GM19372 (cell line): Measurements from ENCODE around the gene SLC51B.
"Not testable (repeated sequence)": the region's sequence is repeated elsewhere in the genome, so short reads cannot be mapped to it uniquely, and the experiment has no call there.

Experiments used
- ATAC-seq: cut with Tn5 transposase; IDR thresholded peaks from one replicate; pipeline ENCODE4 v1.9.1; 2021; ENCODE audit warnings: mild to moderate bottlenecking, low read depth, moderate library complexity; ENCODE audit not compliant: unreplicated experiment

SLC51B gene

DNA sequence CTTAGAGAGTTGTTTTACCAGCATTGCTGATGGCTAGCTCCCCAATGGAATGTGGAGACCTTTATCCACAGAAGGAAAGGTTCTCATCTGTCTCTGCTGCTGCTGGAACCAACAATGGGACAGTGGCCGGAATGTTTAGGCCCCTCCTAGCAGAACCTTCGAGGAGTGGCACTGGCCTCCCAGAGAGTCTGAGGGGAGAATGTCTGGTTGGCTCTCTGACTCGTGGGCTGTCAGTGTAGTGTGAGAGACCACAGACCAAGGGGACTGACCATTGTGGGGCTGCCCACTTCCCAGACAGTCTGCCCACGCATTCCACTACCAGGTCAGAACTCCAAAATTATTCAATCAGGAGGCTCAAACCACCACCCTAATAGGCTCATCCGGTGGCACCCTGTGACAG is 17.5 kb downstream of the SLC51B start:
- no peak for ATAC-seq

- no peak for ATAC-seq
These were observed 20.9 kb downstream of the SLC51B start for GRCh38 chr15:65066001-65066634.

- ATAC-seq: no peak
These were observed 21.6 kb downstream of the SLC51B start for GRCh38 chr15:65066635-65067316.

- no peak for ATAC-seq
These were observed 22.1 kb downstream of the SLC51B start for GRCh38 chr15:65067317-65067644.

DNA sequence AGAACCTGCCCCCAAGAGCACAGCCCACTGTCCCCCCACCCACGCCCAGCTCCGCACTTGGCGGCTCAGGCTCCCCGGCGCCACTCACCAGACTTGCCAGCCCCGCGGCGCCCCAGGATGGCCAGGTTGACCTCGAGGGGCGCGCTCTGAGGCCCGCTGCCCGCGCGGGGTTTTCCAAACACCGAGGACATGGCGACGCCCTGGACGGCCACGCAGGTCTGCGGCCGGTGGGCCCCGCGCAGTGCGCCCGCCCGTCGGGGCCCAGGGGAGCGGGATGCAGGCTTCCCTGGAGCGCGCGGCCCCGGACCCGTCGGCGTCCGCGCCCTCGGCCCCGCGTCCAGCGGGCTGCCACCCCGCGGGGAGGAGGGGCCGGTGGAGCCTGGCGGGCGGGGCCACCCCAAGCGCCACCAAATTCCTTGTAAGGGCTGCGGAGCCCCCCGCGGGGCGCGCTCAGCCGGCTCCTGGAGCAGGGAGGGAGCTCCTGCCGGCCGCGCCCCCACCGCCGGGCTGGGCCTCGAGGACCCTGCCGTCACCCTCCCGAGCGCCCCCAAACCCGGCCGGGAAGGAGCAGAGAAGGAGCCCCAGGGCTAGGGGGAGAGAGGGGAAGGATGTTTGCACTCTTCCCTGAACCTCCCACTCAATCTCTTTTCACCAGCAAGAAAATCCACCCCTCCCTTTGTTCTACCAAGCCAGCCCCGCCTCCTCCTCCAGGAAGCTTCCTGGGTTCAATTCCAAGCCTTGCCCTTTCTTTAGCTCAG is 22.6 kb downstream of the SLC51B start, which contains the start of gene RASL12:
Gene RASL12 (minus strand): TSS at position 347 of the 758 bp plus-strand sequence. CDS start 156 bp downstream, at position 191.
- ATAC-seq: no peak

GRCh38 chr15:65068403-65068788 is 23.2 kb downstream of the SLC51B start:
- no peak for ATAC-seq

- ATAC-seq: no peak
These were observed 24.0 kb downstream of the SLC51B start for GRCh38 chr15:65069179-65069578.

DNA sequence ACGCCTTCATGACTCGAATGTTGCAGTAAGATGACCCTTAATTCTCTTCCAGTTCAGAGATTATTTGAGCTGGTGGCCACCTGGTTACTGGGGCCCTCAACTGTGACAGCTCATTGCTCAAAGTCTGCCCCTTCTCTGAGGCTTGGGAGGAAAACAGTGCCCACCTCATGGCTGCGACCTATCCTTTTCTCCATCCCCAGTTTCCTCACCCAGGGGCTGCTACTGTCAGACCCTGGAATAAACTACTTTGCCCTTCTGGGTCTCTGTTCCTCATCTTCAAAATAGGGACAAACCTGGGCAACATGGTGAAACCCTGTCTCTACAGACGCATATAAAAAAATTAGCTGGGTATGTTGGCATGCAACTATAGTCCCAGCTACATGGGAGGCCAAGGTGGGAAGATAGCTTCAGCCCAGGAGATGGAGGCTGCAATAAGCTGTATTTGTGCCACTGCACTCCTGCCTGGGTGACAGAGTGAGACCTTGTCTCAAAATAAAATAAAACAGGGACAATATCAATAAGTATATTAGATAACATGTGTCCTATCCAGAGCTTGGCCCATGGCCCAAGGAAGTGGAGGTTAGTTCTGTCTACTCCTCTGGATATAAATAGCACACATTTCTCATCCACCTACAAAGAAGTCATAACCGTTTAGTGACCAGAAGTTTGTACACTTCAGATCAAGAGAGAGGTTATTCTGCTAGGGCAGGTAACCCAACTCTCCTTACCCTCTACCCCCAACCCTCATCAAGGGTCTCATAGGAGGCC is 24.8 kb downstream of the SLC51B start:
- ATAC-seq: no peak

DNA sequence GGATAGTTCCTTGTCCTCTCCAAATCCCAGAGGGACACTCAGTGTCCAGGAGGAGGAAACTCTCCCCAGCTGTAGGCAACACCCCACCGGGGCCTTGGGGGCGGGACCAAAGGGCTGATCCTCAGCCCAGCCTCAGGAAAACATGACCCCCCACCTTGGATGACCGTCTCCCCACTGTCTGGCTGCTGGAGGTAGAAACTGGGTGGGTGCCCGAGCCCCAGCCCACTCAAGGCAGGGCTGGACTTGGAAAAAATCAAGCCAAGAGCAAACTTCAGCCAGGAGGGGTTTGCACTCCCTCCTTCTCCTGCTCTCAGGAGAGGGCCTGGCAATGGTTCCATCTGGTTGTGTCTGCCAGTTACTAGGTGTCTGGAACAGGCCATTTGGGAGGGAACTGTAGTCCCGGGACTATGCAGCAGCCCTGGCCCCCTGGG is 26.2 kb downstream of the SLC51B start:
- no peak for ATAC-seq

- no peak for ATAC-seq
These were observed 26.8 kb downstream of the SLC51B start for GRCh38 chr15:65072027-65072426.

- ATAC-seq: no peak
These were observed 27.4 kb downstream of the SLC51B start for GRCh38 chr15:65072617-65073016.

- not testable (repeated sequence) for ATAC-seq
These were observed 29.8 kb downstream of the SLC51B start for GRCh38 chr15:65074946-65075345.

- ATAC-seq: not testable (repeated sequence)
These were observed 30.6 kb downstream of the SLC51B start for GRCh38 chr15:65075607-65076395.

- no peak for ATAC-seq
These were observed 31.5 kb downstream of the SLC51B start, which contains the start of gene KBTBD13 for GRCh38 chr15:65076486-65077290. TSS of gene KBTBD13 (plus strand) at chr15:65076746. CDS start at chr15:65076816, 70 bp downstream.

DNA sequence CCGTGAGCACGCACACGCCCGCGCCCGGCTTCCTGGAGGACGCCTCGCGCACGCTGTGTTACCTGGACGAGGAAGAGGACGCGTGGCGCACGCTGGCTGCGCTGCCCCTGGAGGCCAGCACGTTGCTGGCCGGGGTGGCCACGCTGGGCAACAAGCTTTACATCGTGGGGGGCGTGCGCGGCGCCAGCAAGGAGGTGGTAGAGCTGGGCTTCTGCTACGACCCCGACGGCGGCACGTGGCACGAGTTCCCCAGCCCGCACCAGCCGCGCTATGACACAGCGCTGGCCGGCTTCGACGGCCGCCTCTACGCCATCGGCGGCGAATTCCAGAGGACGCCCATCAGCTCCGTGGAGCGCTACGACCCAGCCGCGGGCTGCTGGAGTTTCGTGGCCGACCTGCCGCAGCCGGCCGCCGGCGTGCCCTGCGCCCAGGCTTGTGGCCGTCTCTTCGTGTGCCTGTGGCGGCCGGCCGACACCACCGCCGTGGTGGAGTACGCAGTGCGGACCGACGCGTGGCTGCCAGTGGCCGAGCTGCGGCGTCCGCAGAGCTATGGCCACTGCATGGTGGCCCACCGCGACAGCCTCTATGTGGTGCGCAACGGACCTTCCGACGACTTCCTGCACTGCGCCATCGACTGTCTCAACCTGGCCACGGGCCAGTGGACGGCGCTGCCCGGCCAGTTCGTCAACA is 32.2 kb downstream of the SLC51B start:
- ATAC-seq: no peak

DNA sequence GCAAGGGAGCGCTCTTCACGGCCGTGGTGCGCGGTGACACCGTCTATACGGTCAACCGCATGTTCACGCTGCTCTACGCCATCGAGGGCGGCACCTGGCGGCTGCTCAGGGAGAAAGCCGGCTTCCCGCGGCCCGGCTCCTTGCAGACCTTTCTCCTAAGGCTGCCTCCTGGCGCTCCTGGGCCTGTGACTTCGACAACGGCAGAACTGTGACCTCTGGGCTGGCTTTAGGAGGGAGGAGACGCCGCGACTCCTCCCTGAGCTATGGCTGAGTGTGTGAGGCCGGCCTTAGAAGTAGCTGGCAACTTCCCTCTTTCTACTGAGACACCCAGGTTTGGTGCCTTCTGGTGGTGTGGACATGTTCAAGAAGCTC is 32.8 kb downstream of the SLC51B start:
- ATAC-seq: no peak

DNA sequence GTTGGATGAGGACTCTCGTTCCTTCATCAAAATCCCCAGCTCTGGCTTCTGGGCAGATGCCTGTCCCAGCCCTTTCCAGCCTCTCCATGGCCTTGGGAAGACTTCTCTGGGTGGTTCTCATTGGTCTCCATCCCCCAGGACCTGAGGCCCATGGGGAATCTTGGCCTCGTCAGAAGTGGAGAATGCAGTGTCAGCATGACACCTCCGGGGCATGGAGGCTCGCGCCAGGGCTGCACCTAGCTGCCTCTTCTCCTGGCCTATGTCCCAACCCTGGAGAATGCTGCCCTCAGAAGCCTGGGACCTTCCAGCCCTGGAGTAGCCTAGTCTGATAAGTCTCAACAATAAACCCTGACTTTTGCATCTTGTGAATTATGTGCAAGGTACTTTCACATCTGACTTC is 34.4 kb downstream of the SLC51B start:
- no peak for ATAC-seq

DNA sequence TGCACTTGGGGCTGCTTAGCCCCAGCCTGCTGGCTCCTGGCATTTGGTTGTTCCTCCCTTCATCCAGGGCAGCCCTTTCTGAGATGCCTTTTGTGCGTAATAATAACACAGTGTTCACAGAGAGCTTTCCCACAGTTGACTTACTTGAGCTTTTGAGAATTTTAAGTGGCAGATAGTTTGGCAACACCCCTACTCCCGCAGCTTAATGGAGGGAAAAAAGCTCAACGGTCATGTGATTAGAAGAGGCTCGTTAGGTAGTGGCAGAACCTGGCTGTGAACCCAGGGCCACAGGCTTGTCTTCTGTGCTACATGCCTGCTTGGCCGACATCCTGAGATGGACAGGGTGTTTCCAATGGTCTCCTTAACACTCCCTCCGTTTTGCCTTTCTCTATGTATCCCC is 36.1 kb downstream of the SLC51B start:
- no peak for ATAC-seq

DNA sequence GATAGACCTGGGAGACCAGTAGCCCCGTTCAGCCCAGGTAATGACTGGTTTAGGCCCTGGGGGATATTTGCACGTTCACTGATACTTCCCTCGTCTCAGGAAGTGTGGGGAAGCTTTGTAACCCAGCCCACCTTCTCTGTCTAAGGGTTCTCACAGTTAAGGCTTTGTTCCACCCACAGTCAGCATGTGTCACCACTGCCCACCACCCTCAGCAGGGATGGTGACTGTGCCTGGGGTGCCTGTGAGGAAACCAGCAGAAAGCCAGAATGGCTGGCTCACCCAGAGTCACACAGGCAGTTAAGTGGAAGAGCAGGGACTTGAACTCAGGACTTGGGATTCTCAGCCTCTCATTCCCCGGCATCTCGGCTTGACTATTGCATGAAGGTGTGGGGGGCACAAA is 36.6 kb downstream of the SLC51B start:
- no peak for ATAC-seq
